ENCODE measurements around the gene GNB3. TPM values are rescaled to one million over a fixed set of nuclear protein-coding genes. Genes with fewer than 3 reads are reported as not detected.

The GNB3 gene
- total RNA-seq, 1 experiment from 2014 or later, result 8.7 TPM

DNA sequence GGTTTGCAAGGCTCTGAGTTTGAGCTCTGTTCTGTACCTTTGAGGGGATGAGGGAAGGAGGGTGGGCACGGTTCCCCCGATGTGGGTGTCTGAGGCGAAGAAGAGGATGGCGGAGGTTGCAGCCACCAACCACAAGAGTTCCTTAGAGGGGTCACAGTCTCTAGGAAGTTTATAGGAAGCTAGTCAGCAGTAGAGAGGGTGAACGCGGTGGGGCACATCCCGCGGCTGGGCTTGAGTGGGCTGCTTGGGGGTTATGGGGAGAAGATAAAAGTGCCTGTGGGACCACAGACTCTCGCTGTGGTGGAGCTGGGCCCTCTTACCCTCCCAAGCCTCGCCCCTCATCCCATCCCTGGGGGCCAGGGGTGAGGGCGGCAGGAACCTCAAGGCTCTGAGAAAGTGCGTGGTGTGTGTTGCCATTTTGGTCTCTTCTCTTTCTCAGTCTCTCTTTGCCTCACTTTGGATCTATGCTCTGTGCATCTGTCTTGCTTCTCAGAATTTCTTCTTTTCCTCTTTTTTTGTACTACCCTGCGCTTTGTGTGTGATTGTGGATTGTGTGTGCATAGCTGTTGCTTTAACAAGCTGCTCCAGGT is 48.7 kb upstream of the GNB3 start:
- no peak overlapping the region for H2AFZ ChIP-seq (ENCODE audit: low read depth, low read length, poor library complexity, severe bottlenecking)
- POLR2A ChIA-PET, result no interaction called here
- H3K9ac ChIP-seq (ENCODE audit: low read length), result no peak overlapping the region
- RAD21 ChIA-PET (ENCODE audit: low non-redundant PET in 1 of 2, low total read pairs in 2 of 2, uncharacterized antibody in 2 of 2, unreplicated experiment in 2 of 2), result no interaction called here
- TF ChIP-seq JUND (IDR thresholded peaks at IDR 0.05), result no peak
- CTCF ChIA-PET, result no interaction called here
- intact Hi-C loops (cut with micrococcal nuclease), result no loop called here
- DNase-seq (ENCODE audit: low read depth, low spot score), result no peak
- H3K4me3 ChIP-seq (replicated peaks in 1 of 2; ENCODE audit: low read depth in 1 of 2, low read length in 2 of 2), result no peak overlapping the region
- ATAC-seq, result no peak
- no TSS peak for BruUV-seq (replicated peaks)
- H3K27me3 ChIP-seq (ENCODE audit: insufficient read depth, low read length), result no peaks in the 10 kb centered on the region
- H3K36me3 ChIP-seq (ENCODE audit: control insufficient read depth in 1 of 2, insufficient read depth in 2 of 2, low read length in 2 of 2), result no peaks in the 10 kb centered on the region
- H3K4me1 ChIP-seq (ENCODE audit: control insufficient read depth in 1 of 2, insufficient read depth in 2 of 2, low read length in 2 of 2), result no peaks in the 10 kb centered on the region
- H3K4me2 ChIP-seq (ENCODE audit: low read length), result no peak overlapping the region
- no peaks in the 10 kb centered on the region for H3K9me2 ChIP-seq (ENCODE audit: insufficient read depth)
- no peaks in the 10 kb centered on the region for H4K20me1 ChIP-seq (ENCODE audit: insufficient read depth)
- no peak overlapping the region for H3K27ac ChIP-seq (ENCODE audit: low read depth, low read length)
- H3K79me2 ChIP-seq (ENCODE audit: insufficient read depth, low read length), result no peaks in the 10 kb centered on the region
- no peaks in the 10 kb centered on the region for H3K9me3 ChIP-seq (ENCODE audit: control insufficient read depth in 1 of 2, insufficient read depth in 1 of 2, low read depth in 1 of 2, low read length in 2 of 2)

DNA sequence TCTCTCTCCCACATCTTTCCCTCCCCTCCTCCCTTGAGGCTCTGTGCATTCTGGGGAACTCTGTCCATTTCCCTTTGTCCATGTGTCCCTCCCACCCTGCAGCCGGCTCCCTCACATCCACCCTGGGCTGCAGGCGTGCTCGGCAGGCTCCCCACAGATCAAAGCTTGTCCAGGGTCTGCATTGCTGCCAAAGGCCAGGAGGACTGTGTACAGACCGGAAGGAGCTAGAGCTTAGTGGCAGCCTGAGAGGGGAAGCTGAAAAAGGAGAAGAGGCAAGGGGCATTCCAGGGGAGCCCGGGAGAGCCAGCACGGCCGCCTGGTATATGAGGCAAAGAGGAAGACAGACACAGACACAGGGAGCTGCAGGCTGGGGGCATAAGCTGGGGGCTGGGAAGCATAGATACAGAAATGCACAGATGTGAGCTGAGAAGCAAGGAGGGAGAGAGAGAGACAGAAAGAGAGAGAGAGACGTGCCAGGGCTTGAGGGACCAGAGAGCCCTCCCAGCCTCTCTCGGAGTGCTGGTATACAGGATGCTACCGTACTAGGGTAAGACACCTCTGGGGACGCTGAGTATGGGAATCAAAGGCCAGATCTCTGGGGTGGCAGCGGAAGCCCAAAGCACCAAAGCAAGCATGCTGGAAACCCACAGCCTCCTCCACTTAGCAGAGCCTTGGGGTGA is 48.1 kb upstream of the GNB3 start:
- H3K9me2 ChIP-seq (ENCODE audit: insufficient read depth), result no peaks in the 10 kb centered on the region
- no peak overlapping the region for H3K27ac ChIP-seq (ENCODE audit: low read depth, low read length)
- no peak overlapping the region for H3K4me2 ChIP-seq (ENCODE audit: low read length)
- BruUV-seq (replicated peaks), result no TSS peak
- no peaks in the 10 kb centered on the region for H3K4me1 ChIP-seq (ENCODE audit: control insufficient read depth in 1 of 2, insufficient read depth in 2 of 2, low read length in 2 of 2)
- H2AFZ ChIP-seq (ENCODE audit: low read depth, low read length, poor library complexity, severe bottlenecking), result no peak overlapping the region
- no peaks in the 10 kb centered on the region for H3K79me2 ChIP-seq (ENCODE audit: insufficient read depth, low read length)
- H4K20me1 ChIP-seq (ENCODE audit: insufficient read depth), result no peaks in the 10 kb centered on the region
- H3K36me3 ChIP-seq (ENCODE audit: control insufficient read depth in 1 of 2, insufficient read depth in 2 of 2, low read length in 2 of 2), result no peaks in the 10 kb centered on the region
- ChIA-PET POLR2A (no interaction called here), RAD21 (ENCODE audit: low non-redundant PET in 1 of 2, low total read pairs in 2 of 2, uncharacterized antibody in 2 of 2, unreplicated experiment in 2 of 2) (no interaction called here), CTCF (no interaction called here)
- intact Hi-C loops (cut with micrococcal nuclease), result no loop called here
- no peak for DNase-seq (ENCODE audit: low read depth, low spot score)
- H3K27me3 ChIP-seq (ENCODE audit: insufficient read depth, low read length), result no peaks in the 10 kb centered on the region
- TF ChIP-seq JUND (IDR thresholded peaks at IDR 0.05), result no peak
- TF ChIP-seq CEBPB (IDR thresholded peaks at IDR 0.05; ENCODE audit: low read depth), result no peak
- TF ChIP-seq ELF1 (IDR thresholded peaks at IDR 0.05; ENCODE audit: borderline replicate concordance, low read depth), result no peak
- TF ChIP-seq REST (IDR thresholded peaks at IDR 0.05; ENCODE audit: low read depth), result no peak
- TF ChIP-seq ZFX (IDR thresholded peaks at IDR 0.05), result no peak
- TF ChIP-seq RAD21 (IDR thresholded peaks at IDR 0.05; ENCODE audit: low read depth), result no peak
- no peak for TF ChIP-seq TCF7L2 (IDR thresholded peaks at IDR 0.05; ENCODE audit: borderline replicate concordance, extremely low read depth, insufficient read depth, insufficient read length)
- TF ChIP-seq, protein P1, sequence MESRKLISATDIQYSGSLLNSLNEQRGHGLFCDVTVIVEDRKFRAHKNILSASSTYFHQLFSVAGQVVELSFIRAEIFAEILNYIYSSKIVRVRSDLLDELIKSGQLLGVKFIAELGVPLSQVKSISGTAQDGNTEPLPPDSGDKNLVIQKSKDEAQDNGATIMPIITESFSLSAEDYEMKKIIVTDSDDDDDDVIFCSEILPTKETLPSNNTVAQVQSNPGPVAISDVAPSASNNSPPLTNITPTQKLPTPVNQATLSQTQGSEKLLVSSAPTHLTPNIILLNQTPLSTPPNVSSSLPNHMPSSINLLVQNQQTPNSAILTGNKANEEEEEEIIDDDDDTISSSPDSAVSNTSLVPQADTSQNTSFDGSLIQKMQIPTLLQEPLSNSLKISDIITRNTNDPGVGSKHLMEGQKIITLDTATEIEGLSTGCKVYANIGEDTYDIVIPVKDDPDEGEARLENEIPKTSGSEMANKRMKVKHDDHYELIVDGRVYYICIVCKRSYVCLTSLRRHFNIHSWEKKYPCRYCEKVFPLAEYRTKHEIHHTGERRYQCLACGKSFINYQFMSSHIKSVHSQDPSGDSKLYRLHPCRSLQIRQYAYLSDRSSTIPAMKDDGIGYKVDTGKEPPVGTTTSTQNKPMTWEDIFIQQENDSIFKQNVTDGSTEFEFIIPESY (IDR thresholded peaks at IDR 0.05; ENCODE audit: extremely low read depth, insufficient replicate concordance, low read length), result no peak
- TF ChIP-seq EZH2 (IDR thresholded peaks at IDR 0.05), result no peak
- no peak for TF ChIP-seq SIN3A (IDR thresholded peaks at IDR 0.05; ENCODE audit: low read depth)
- TF ChIP-seq ZNF274 (IDR thresholded peaks at IDR 0.05; ENCODE audit: low read depth, low read length), result no peak
- no peak for TF ChIP-seq POLR2A (IDR thresholded peaks at IDR 0.05; ENCODE audit: borderline replicate concordance, extremely low read depth, insufficient read depth, insufficient read length)
- H3K4me3 ChIP-seq (replicated peaks in 1 of 2; ENCODE audit: low read depth in 1 of 2, low read length in 2 of 2), result no peak overlapping the region
- ATAC-seq, result no peak
- no peak overlapping the region for H3K9ac ChIP-seq (ENCODE audit: low read length)
- no peaks in the 10 kb centered on the region for H3K9me3 ChIP-seq (ENCODE audit: control insufficient read depth in 1 of 2, insufficient read depth in 1 of 2, low read depth in 1 of 2, low read length in 2 of 2)

Measured in HCT116 (cell line).